Right forelimb (tissue), 1 donor: ENCODE data around the gene CSRP1.

Source experiments
- DNase-seq: peaks from one replicate; pipeline ENCODE4 v3.0.0-alpha.2; 2018

The CSRP1 gene

DNA sequence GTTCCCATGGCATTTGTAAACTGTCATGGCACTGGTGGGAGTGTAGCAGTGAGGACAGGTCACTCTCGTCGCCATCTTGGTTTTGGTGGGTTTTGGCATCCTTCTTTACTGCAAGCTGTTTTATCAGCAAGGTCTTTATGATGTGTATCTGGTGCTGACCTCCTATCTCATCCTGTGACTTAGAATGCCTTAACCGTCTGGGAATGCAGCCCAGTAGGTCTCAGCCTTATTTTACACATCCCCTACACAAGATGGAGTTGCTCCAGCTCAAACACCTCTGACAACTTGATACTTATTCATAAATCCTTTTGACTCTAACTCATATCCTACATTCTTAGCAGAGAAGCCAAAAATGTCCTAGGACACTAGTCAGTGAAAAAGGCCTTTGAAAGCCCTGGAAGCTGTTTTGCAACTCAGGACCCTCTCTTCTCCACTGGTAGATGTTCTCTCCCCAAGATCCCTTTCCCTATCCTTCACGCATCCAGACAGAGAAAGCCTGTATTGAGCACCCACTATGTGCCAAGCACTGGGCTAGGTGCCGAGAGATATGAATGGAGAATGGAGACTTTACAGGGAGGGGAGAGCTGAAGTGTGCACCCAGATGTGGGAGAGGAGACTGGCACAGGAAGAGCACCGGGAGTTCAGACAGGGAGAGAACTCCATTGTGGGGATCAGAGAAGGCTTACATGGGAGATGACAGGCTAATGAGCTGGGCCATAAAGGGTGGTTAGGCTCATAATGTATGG is 6.7 kb upstream of the CSRP1 start:
- no peak for DNase-seq

DNA sequence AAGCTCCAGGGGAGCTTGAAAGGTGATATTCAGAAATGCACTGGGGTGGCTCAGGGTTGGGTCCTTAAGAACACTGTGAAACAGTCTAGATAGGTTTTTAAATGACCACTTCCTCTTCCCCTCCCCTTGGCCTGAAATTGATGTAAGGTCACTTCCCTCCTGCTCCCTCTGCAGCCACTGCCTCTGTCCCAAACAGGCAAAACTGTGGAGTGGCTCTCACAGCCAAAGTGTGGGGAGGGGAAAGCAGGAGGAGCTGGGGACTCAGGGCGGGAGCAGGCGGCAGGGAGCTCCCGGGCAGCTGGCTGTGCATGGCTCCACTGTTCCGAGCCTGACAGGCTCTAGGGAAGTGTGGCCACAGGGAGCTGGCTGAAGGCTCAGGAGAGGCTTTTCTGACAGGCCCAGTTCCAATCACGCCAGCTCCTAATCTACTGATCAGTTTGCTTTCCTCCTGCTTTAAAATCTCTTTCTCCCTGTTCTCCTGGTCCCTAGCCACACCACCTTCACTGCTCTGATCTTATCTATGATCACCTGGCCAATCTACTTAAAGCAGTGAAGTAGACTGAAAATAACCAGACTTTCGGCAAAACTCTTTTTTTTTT is 5.1 kb upstream of the CSRP1 start:
- DNase-seq, result peak; percentile 63

DNA sequence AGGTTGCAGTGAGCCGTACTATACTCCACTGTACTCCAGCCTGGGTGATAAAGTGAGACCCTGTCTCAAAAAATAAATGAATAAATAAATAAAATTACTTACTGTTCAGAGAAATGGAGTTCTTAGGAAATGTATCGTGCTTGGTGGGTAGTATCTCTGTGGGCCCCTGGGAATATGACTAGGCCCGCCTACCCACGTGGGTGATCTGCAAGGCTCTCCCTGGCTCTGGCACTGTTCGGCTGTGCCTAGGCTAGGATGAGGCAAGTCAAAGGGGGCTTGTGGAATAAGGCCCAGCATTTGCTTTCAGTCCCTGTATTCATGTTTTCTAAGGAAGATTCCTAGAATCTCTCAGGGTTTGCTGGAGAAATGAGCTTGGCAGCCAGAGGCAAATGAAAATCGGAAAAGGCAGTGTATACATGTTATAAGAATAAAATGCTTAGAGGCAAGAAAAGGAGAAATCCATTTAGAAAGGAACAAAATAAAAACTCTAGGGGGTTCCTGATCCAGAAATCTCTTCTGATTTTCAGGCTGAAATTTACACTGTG is 4.5 kb upstream of the CSRP1 start:
- DNase-seq, result no peak

DNA sequence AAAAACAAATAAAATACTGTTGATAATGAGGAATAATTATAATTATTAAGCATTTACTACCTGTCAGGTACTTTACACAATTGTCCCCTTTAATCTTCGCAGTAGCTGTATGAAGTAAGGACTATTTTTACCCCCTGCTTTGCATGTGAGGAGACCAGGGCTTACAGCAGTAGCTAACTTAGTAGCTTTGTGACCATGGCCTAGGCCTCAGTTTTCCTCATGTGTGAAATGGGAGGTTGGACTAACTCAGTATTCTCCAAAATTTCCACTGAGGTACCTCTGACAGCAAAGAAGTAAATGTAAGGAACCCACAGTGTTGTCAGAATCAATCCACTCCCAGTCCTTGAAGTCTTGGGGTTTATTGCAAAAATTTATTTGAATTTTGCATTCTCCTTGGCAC is 3.8 kb upstream of the CSRP1 start:
- DNase-seq, result no peak

DNA sequence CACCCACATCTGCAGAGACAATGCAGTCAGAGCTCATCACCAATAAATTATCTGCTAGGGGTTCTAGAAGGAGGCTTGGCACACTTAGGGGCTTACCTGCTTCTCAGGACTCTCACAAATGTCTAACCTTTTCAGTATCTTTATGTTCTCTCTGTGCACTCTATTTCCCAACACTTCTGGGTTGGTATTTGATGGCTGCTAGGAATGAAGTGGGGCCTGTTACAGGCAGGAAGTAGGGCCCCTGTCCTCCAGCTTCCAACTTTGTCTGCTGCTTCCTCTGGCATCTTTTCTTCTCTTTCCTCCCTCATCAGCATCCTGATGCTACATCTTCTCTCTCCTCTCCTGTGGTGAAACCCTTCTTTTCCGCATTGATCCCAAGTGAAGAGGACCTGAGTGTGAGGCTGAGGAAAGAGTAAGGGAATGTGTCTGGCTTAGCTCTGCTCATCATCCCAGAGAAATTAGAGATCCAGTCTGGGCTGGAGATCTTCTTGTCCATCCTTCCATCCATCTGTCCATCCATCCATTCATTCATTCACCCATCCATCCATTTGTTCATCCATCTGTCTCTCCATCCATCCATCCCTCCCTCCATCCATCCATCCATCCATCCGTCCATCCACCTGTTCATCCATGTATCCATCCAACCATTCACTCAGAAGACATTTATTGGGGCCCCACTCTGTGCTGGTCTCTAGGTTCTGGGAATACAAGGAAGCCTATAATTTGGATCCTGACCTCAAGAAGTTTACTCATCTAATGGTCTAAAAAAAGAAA is 2.9 kb upstream of the CSRP1 start:
- no peak for DNase-seq

DNA sequence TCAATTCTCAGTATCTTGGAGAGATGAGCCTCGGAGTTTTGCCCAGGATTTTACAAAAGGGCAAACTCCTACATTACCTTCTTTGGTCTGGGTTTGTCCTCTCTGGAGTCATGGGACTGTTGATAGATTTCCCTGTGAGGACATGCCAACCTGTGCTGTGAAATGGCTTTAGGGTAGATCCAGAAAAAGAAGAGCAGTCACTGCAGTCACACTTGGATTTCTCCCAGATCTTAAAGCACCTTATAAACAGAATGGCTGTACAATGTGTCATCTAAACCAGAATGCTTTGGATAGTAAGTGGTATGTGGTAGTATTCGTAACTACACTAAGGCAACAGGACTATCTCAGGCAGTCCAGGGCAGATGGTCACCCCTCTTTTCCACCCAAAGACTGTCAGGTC is 1.9 kb upstream of the CSRP1 start:
- DNase-seq, result no peak

DNA sequence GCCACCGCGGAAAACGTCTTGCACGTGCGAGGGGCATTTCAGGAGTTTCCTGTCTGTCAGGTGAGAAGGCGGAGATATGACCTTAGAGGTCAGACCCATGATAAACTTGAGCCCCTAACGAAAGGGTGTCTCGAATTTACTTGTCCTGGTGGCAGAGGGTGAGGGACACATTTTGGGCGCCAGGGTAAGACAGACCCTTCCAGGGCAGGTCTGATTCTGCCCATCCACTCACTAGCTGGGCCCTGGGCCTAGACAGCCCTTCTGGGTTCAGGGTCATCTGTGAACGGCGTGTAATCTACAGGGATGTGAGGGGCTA is 395 bp upstream of the CSRP1 start:
- DNase-seq, result no peak

DNA sequence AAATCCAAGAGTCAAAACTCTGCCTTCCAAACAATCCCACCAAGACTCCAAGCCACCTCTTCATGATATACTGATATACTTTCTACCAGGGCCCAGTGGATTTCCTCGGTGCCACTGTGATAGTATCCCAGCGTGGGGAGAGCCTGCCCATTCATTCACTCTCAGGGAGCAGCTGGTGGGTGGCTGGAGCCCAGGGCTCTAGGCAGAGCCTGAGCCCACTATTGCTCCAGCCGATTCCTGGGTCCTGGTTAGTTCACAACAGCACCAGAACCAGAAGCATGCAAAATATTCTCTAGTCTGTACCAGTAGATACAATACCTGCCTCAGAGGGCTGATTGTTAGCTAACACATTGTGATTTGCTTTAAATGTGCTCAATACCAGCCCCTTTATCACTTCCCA is 831 bp downstream of the CSRP1 start:
- no peak for DNase-seq

DNA sequence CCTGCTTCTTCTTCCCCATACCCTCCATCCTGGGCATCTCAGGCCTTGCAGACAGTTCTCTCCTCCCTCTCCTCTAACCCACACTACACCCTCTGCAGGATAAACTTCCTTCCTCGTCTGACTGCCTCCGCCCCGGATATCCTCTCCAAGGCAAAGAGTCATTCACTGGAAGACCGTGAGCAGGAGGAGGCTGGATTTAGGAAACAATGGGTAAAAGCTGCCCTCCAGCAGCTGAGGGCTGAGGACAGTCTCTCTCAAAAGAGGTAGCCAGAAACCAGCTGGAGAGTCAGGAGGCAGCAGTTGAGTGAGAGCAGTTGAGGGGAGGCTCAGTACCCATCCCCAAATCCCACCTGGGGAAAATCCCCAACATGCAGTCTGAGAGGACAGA is 1.4 kb downstream of the CSRP1 start:
- no peak for DNase-seq

DNA sequence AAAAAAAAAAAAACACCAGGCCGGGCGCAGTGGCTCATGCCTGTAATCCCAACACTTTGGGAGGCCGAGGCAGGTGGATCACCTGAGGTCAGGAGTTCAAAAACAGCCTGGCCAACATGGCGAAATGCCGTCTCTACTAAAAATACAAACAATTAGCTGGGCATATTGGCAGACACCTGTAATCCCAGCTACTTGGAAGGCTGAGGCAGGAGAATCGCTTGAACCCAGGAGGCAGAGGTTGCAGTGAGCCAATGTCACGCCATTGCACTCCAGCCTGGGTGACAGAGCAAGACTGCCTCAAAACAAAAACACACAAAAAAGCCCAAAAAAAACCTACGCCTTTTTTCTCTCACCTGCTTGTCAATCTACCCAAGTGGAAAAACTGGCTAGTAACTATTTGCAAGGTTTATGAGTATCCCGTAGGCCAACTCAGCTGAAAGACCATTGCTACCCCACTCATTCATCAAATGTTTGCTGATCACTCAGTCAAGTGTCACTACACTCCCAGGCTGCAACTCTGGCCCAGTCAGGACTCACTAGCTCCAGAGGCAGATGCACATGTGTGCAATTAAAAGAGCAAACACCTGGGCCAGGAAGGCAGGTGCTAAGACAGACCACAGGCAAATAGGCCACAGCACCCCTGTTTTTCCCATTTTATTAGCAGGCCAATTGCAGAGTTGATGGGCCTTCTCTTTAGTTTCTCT is 2.0 kb downstream of the CSRP1 start:
- DNase-seq, result no peak

DNA sequence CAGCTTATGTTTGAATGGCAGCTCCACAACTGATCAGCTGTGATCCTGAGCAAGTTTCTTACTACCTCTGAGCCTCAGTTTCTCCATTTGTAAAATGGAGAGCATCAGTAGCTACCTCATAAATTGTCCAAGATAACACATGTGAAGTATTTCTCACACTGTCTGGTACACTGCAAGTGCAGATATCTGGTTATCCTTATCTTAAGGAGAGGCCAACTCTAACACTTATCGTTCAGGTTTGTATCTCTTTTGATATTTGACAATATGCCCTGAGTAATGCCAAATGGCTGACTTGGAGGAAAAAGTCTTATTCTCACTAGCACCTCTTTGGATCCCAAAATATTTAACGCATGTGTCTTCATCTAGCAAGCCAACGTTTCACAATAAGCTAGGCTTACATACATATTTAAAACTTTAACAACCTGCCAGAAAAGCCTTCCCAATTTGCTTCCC is 2.7 kb downstream of the CSRP1 start:
- no peak for DNase-seq

DNA sequence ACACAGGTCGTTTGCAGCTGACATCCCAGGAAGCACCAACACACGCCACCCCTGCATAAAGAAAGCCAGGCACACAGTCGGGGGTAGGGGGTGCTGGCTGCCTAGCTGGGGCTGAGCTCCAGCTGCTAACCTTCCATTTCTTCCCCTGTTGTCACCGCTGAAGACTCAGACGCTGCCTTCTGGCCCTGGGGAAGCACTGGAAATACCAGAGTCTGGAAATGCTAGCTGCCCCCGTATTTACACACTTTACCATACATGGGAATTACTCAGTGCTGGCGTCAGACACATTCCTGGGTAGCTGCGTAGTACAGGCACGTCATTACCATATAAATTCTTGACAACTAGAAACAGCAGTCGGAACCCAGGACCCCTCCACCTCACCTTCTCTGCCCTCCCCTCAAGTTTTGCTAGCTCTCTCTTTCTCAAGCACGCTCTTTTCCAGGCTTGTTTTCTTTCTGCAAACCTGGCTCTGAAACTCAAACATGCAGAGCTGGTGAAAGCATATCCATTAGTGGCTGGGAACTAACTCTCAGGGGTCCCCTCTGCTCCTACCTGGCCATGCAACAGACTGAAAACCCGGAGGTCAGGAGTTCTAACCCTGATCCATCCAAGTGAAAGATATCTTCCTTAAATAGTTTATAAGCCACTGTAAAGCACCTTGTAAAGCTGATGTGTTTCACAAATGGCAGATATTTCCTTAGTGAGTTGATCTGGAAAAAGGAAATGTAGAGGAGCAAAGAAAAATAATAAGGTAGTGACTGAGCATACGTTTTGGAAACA is 3.3 kb downstream of the CSRP1 start:
- peak; percentile 64 for DNase-seq

DNA sequence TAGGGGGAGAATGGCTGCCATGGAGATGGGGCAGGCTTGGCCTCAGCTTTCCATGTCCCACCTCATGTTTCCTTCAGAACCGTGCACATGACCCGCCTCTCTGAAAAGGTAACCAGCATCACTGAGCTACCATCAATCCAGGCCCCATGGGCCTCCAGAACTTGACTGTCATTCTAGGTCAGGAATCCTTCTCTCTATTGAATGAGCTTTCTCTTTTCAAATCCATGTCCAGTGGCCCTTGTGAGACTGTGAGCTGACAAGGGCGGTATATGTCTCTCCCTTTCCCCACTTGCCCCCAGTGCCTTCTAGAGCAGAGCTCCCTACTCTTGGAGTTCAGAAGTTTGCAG is 4.4 kb downstream of the CSRP1 start:
- DNase-seq, result peak; percentile 19

DNA sequence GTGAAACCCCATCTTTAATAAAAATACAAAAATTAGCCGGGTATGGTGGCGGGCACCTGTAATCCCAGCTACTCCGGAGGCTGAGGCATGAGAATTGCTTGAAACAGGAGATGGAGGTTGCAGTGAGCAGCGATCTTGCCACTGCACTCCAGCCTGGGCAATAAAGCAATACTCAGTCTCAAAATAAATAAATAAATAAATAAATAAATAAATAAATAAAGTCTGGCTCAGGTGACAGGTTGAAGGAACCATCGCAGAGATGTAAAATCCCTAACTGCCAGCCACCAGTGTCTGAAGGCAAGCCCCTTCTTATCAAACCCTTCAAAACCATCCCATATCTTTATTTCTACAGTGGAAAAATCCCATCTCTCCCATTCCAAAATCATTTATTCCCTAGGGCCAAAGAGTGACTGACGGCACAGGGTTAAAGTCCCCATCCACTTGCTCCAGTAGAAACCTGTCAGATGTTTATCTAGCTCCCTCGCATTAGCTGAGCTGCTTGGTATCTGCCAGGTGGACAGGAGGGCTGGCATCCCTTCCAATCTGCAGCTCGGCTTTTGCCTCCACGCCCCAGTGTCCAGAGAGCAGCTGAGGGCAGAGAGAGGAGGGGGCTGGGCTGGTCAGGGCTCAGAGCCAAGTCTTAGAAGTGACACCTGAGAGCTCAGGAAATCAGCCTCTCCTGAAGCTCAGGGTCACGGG is 5.0 kb downstream of the CSRP1 start:
- DNase-seq, result peak; percentile 15

DNA sequence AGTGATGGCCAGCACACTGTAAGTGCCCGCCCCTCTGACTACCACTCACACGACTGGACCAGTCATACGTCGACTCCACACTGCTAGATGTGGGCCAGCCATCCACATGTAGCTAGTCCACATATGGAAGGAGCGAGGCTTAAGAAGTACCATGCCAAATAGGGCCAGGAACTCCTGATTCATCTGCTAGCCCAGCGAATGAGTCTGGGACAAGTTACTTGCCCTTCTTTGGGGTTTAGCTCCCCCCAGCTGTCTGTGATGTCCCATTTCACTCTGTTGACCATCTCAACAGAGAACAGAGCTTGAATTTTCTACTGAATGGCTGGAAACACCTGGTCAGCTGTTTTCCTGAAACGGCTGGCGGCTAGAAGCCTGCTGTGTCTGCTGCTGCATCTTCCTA is 5.8 kb downstream of the CSRP1 start:
- no peak for DNase-seq

DNA sequence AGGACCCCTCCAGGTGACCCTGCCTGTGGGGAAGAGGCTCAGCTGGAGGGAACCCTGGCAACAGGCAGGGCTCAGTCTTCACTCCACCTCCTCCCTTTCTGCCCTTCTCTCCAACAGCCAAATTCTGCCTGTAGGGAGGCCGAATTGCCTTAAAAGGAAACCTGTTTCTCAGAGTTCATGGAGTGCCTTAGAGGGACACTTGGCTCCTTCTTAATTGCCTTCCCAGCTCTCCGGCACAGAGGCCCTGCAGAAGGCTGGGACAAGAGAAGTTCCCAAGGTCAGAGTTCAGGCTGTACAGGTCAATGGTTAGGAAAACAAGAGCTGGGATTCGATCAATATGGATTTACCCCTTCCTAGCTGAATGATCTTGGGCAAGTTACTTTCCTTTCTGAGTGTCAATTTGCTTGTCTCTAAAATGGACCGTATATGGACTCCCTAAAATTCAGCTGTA is 6.2 kb downstream of the CSRP1 start:
- DNase-seq, result no peak

DNA sequence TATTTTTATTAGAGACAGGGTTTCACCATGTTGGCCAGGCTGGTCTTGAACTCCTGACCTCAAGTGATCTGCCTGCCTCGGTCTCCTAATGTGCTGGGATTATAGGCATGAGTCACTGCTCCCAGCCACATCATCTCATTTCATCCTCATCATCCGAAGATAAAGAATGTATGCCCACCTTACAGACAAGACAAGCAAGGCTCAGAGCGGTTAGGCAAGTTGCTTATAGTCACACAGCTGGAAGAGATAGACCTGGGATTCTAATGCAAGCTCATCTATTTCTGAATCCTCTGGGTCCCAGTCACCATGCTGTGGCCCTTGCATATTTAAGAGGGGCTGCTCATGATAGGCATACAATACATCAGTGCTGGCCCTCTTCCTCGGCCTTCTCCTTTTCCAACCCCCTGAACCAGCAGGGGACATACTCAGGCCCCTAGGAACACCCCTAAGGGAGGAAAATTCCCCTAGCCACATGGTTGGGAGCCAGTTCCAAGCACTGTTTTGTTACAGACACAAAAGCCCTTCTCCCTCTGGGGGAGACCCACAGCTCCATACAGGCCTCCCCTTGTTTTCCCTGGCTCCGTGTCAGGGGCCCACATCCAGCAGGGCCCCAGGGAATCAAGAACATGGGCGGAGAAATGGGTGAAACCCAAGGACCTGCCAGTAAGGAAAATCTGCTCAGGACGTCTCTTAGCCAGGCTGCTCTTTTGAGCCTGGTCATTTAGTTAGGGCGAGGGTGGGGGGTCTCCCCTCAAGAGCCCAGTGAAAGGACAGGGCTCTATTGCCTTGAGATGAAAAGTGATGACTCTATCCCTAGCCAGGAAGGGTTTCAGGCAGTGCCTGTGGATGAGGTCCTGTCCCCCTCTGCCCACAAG is 6.9 kb downstream of the CSRP1 start:
- DNase-seq, result no peak

DNA sequence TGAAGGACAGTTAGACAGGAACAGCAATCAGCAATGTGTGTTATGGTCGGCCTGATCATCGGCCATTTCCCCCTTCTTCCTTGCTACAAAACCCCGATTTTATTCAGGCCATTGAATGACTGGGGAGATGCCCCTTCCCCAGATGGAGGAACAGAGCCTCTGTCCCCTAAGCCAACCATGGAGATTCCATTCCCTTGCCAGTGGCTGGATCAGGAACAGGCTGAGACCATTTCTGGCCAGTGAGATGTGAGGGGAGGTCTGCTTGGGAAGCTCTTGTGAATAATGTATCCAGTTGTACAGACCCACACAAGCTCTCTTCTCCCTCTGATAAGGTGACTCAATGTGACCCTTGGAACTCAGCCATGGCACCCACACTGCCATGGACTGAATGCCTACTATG is 7.7 kb downstream of the CSRP1 start:
- no peak for DNase-seq

DNA sequence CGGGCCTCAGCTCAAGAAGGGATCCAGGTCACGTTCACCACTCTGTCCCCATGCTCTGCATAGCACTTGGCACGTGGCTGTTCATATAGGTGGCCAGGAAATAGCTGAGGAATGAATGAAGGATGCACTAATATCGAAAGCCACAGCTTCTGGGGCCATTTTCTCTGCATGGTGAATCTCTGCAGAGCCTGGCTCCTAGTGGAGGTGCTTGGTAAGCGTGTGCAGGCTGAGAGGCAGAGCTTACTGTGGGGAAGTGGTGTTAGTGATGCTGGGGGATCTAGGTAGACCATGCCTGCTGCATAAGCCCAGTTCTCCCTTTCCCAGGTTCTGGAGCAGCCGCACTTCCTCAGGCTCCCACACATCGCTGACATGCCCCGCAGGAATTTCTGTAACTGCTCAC is 8.3 kb downstream of the CSRP1 start:
- DNase-seq, result no peak

DNA sequence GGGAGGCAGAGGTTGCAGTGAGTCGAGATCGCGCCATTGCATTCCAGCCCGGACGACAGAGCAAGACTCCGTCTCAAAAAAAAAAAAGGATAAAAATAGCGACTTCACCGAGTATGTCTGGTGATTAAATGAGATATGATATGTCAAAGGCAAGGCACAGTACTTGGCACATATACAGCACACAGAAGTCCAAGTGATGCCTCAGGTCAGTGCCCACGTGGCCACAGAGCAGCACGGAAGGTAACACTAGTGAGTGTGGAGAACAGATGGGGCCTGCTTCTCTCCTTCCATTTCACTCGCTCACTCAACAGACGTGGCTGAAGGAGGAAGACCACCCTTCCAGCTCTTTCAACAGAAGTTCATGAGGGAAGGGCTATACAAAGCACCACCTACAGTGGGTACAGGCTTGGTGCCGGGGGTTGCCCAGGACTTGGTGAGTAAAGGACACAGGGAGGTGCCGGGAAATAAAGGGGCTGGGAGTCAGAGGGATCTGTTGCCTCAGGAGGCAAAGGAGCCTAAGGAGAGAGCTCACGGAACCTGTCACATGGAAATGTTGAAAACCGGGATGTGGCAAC is 8.9 kb downstream of the CSRP1 start:
- DNase-seq, result no peak

DNA sequence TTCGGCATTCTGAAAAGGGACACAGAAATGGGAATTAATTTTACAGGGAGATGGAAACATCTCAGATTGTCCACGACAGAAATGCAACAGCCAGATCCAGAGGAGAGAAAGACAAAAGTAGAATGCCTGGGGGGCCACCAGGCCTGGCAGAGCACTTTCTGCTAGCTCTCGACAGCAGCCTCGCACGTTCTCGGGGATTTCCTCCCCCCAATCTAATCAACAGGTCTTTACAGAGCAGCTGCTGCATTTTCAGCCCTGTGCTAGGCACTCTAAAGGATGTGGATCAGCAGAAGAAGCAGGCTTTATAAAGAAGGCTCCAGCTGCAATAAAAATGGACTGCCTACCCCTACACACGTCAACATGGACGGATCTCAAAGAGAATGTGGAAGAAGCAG is 10.6 kb downstream of the CSRP1 start:
- DNase-seq, result no peak
